ENCODE results near the gene FGF16. TPM values are rescaled to one million over a fixed set of nuclear protein-coding genes. Genes with fewer than 3 reads are reported as not detected.
"Not testable (repeated sequence)": the region's sequence is repeated elsewhere in the genome, so short reads cannot be mapped to it uniquely, and the experiment has no call there.

The FGF16 gene
- under 1 TPM in 1 of 2 donors, not detected in 1; 0.62 TPM for total RNA-seq

DNA sequence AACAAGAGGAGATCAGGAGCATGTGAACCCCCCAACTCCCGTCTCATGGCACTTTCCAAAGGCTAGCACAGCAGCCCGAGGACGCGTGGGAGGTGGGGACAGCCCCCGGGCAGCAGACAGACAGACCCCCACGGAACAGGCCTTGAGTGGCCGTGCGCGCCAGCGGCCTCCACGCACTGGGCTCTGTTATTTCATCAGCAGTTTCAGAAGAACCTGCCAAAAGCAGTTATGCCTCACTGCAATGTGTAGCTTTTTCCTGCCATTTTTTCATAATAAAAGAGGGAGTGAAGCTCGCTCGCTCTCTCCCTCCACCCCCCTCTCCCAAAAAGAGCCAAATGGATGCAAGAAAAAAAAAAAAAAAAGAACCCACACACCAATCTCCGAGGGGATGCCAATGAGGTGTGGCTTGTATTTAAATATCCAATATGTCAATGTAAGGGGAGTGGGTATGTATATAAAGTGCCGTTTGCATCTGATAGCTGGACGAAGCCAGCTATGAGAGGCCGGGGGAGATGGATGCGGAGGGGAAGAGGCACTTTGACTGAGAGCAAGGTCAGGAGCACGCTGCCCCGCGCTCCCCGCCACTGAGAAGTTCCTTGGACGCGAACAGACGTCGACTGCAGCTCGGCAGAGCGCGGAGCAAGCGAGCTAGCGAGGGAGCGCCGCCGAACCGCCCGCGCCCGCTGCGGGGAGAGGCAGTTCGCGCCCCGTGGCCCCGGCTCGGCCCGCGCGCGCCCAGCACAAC lies at the start of gene FGF16:
TSS of gene FGF16 (plus strand) at position 482 of the 745 bp plus-strand sequence. CDS start 286 bp downstream, outside the sequence.
- no peak for DNase-seq (ENCODE audit: low spot score)
- Histone ChIP-seq H3K36me3 (no peaks in the 10 kb centered on the region), H3K27ac (no peak within 1 kb of the TSS), H3K4me3 (peak within 1 kb of the TSS in 1 of 2 donors; percentile 8), H3K4me1 (replicated peaks) (no peaks in the 10 kb centered on the region), H3K27me3 (replicated peaks; ENCODE audit: insufficient read depth) (no peaks in the 10 kb centered on the region), H3K9me3 (no peaks in the 10 kb centered on the region)
- intact Hi-C loops (cut with DNase I) = no loop called here
- TF ChIP-seq, protein P1, sequence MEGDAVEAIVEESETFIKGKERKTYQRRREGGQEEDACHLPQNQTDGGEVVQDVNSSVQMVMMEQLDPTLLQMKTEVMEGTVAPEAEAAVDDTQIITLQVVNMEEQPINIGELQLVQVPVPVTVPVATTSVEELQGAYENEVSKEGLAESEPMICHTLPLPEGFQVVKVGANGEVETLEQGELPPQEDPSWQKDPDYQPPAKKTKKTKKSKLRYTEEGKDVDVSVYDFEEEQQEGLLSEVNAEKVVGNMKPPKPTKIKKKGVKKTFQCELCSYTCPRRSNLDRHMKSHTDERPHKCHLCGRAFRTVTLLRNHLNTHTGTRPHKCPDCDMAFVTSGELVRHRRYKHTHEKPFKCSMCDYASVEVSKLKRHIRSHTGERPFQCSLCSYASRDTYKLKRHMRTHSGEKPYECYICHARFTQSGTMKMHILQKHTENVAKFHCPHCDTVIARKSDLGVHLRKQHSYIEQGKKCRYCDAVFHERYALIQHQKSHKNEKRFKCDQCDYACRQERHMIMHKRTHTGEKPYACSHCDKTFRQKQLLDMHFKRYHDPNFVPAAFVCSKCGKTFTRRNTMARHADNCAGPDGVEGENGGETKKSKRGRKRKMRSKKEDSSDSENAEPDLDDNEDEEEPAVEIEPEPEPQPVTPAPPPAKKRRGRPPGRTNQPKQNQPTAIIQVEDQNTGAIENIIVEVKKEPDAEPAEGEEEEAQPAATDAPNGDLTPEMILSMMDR (IDR thresholded peaks at IDR 0.05) = no peak
- TF ChIP-seq POLR2A (IDR thresholded peaks at IDR 0.05) (no peak), POLR2AphosphoS5 (IDR thresholded peaks at IDR 0.05) (no peak)
- WGBS = 3% methylated on average over 30 of the region's 48 CpGs

DNA sequence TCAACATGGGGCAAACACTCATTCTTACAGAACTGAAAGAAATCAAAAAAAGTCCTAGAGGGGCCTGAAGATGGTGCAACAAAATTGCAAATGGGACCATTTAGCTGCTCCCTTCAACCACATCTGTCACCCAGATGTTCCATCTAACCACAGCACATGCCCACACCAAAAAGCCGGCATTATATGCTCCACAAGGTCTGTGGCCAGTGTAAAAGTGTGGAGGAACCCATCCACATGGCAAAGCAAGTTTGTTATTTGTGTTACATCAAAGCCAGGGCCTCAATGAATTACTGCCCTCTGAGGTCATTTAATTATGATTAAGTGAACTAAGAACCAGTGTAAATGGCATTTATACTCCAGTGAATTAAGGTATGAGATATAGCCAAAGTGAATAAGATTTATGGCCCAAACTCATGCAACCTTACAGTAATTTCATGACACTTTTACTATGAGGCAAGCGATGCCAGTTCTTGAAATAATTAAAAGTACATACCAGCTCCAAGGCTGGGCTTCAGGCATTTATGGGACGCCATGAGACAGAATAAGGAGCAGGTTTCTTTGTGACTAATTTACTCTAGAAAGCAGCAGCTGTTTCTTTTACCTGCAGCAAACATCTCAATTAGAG lies 48.7 kb upstream of the FGF16 start:
- H3K27ac ChIP-seq = no peak overlapping the region
- WGBS = 26% methylated on average over 3 of the region's 3 CpGs
- no peaks in the 10 kb centered on the region for H3K4me1 ChIP-seq (replicated peaks)
- H3K36me3 ChIP-seq = no peaks in the 10 kb centered on the region
- no peak overlapping the region for H3K4me3 ChIP-seq
- DNase-seq (ENCODE audit: low spot score) = no peak
- TF ChIP-seq POLR2A (IDR thresholded peaks at IDR 0.05) (no peak), POLR2AphosphoS5 (IDR thresholded peaks at IDR 0.05) (no peak)
- TF ChIP-seq, protein P1 (IDR thresholded peaks at IDR 0.05) = no peak
- intact Hi-C loops (cut with DNase I) = no loop called here
- no peaks in the 10 kb centered on the region for H3K27me3 ChIP-seq (replicated peaks; ENCODE audit: insufficient read depth)
- no peaks in the 10 kb centered on the region for H3K9me3 ChIP-seq

DNA sequence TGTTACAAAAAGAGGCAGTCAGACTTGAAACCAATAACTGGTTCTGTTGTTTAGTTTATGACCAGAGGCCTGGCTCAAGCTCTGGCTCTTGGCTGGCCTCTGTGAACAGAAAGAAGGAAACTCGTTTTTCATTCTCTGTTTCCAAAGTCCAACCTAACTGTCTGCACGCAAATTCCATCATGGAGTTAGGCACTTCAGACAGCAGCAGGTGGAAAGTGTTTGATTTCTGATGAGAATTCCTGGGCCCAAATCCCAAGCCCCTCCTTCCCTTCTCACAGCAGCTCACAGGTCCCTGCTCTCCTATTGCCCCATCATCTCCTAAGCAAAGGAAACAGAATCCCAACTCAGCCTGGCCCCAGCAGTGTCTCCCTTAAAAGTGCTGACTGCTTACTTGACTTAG lies 42.8 kb upstream of the FGF16 start:
- no peak for DNase-seq (ENCODE audit: low spot score)
- TF ChIP-seq POLR2AphosphoS5 (IDR thresholded peaks at IDR 0.05) (no peak), POLR2A (IDR thresholded peaks at IDR 0.05) (no peak)
- TF ChIP-seq, protein P1 (IDR thresholded peaks at IDR 0.05) = no peak
- no peak overlapping the region for H3K27ac ChIP-seq
- H3K9me3 ChIP-seq = no peaks in the 10 kb centered on the region
- H3K4me1 ChIP-seq (replicated peaks) = no peaks in the 10 kb centered on the region
- H3K27me3 ChIP-seq (replicated peaks; ENCODE audit: insufficient read depth) = no peaks in the 10 kb centered on the region
- 14% methylated on average over 2 of the region's 2 CpGs for WGBS
- H3K4me3 ChIP-seq = no peak overlapping the region
- intact Hi-C loops (cut with DNase I) = no loop called here
- H3K36me3 ChIP-seq = no peaks in the 10 kb centered on the region

DNA sequence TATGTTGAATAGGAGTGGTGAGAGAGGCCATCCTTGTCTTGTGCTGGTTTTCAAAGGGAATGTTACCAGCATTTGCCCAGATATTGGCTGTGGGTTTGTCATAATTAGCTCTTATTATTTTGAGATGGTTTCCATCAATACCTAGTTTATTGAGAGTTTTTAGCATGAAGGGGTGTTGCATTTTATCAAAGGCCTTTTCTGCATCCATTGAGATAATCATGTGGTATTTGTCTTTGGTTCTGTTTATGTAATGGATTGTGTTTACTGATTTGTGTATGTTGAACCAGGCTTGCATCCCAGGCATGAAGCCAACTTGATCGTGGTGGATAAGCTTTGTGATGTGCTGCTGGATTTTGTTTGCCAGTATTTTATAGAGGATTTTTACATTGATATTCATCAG lies 39.4 kb upstream of the FGF16 start:
- H3K27ac ChIP-seq; intact Hi-C loops (cut with DNase I); DNase-seq (ENCODE audit: low spot score); H3K4me1 ChIP-seq (replicated peaks); H3K27me3 ChIP-seq (replicated peaks; ENCODE audit: insufficient read depth); H3K36me3 ChIP-seq; H3K9me3 ChIP-seq; H3K4me3 ChIP-seq: not testable (repeated sequence)
- 50% methylated on average over 1 of the region's 1 CpG for WGBS

DNA sequence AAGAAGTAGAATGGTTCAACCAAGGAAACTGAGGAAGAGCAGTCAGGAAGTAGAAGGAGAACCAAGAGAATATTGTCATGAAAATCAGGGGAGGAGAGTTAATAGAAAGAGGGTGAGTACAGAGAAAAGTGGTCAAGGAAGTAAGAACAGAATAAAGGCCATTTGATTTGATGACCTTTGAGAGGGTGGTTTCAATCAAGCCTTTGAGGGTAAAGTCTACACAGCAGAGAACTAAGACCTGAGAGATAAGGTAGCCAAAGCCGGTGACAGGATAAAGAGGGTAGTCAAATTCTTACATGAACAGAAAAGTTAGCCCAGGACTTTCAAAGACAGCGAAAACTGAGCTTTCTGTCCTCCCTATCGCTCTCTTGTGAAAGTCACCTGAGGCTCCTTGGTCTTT lies 34.6 kb upstream of the FGF16 start:
- WGBS = 91% methylated on average over 3 of the region's 3 CpGs
- intact Hi-C loops (cut with DNase I) = no loop called here
- no peaks in the 10 kb centered on the region for H3K27me3 ChIP-seq (replicated peaks; ENCODE audit: insufficient read depth)
- no peak overlapping the region for H3K27ac ChIP-seq
- no peak for DNase-seq (ENCODE audit: low spot score)
- H3K4me1 ChIP-seq (replicated peaks) = no peaks in the 10 kb centered on the region
- TF ChIP-seq POLR2AphosphoS5 (IDR thresholded peaks at IDR 0.05) (no peak), POLR2A (IDR thresholded peaks at IDR 0.05) (no peak)
- TF ChIP-seq, protein P1 (IDR thresholded peaks at IDR 0.05) = no peak
- no peaks in the 10 kb centered on the region for H3K9me3 ChIP-seq
- H3K4me3 ChIP-seq = no peak overlapping the region
- no peaks in the 10 kb centered on the region for H3K36me3 ChIP-seq

Measured in prostate gland (tissue), 2 donors.